Neuronal stem cell (in vitro differentiated cells): Measurements from ENCODE around the gene DIP2B.

Experiments
- DNase-seq: peaks from one replicate; pipeline ENCODE4 v3.0.0-alpha.2; 2013; ENCODE audit warnings: low spot score
- H2AFZ ChIP-seq: one replicate; pipeline ENCODE4 v1.6.1; 2013; ENCODE audit warnings: mild to moderate bottlenecking, low read length, inconsistent platforms
- H2AK5ac ChIP-seq: 2 replicates; pipeline ENCODE4 v1.6.1; 2013; ENCODE audit warnings: low read depth, mild to moderate bottlenecking, inconsistent platforms, low read length, moderate library complexity, mixed read lengths
- H2BK120ac ChIP-seq: 2 replicates; pipeline ENCODE4 v1.6.1; 2013; ENCODE audit warnings: low read depth, mild to moderate bottlenecking, inconsistent platforms, low read length, moderate library complexity, mixed read lengths
- H2BK12ac ChIP-seq: one replicate; pipeline ENCODE4 v1.6.1; 2013; ENCODE audit warnings: low read length, inconsistent platforms
- H2BK15ac ChIP-seq: 2 replicates; pipeline ENCODE4 v1.6.1; 2013; ENCODE audit warnings: mild to moderate bottlenecking, low read length, inconsistent platforms, mixed read lengths
- H2BK5ac ChIP-seq: one replicate; pipeline ENCODE4 v1.6.1; 2013; ENCODE audit warnings: inconsistent platforms, mild to moderate bottlenecking, low read length, moderate library complexity
- H3K14ac ChIP-seq: one replicate; pipeline ENCODE4 v1.6.1; 2013; ENCODE audit warnings: low read length, inconsistent platforms
- H3K18ac ChIP-seq: 2 replicates; pipeline ENCODE4 v1.6.1; 2013; ENCODE audit warnings: low read length, inconsistent platforms
- H3K23ac ChIP-seq: 2 replicates; pipeline ENCODE4 v1.6.1; 2013; ENCODE audit warnings: low read depth, mild to moderate bottlenecking, mixed read lengths, low read length, inconsistent platforms; ENCODE audit not compliant: poor library complexity
- H3K27ac ChIP-seq: replicated peaks from 3 replicates; pipeline ENCODE4 v1.5.1; 2013; ENCODE audit warnings: low read length, inconsistent platforms
- H3K27me3 ChIP-seq, 3 experiments: 2 replicates each; pipeline ENCODE4 v1.6.1; 2013; ENCODE audit warnings: low read length in 3 of 3, mild to moderate bottlenecking in 2 of 3, inconsistent platforms in 1 of 3, low read depth in 1 of 3, mixed read lengths in 1 of 3, moderate library complexity in 1 of 3; ENCODE audit not compliant: control insufficient read depth in 3 of 3, insufficient read depth in 3 of 3
- H3K36me3 ChIP-seq, 2 donors: replicated peaks in 1 of 2; 2 replicates each; pipeline ENCODE4 v1.6.1; 2013; ENCODE audit warnings: low read length in 2 of 2; ENCODE audit not compliant: control insufficient read depth in 2 of 2, insufficient read depth in 2 of 2
- H3K4ac ChIP-seq: 2 replicates; pipeline ENCODE4 v1.6.1; 2013; ENCODE audit warnings: inconsistent platforms, mild to moderate bottlenecking, low read length, moderate library complexity
- H3K4me1 ChIP-seq, 2 donors: 1 replicate in 1 of 2; 2 replicates in 1 of 2; pipeline ENCODE4 v1.6.1; 2013; ENCODE audit warnings: low read length in 2 of 2, low read depth in 1 of 2; ENCODE audit not compliant: control insufficient read depth in 2 of 2, insufficient read depth in 1 of 2
- H3K4me2 ChIP-seq: one replicate; pipeline ENCODE4 v1.6.1; 2013; ENCODE audit warnings: mild to moderate bottlenecking, low read length, inconsistent platforms; ENCODE audit not compliant: insufficient read depth, poor library complexity, severe bottlenecking
- H3K4me3 ChIP-seq, 2 donors: 2 replicates each; pipeline ENCODE4 v1.5.1; 2013; ENCODE audit warnings: low read length in 2 of 2, mild to moderate bottlenecking in 2 of 2, inconsistent platforms in 1 of 2, moderate library complexity in 1 of 2
- H3K79me1 ChIP-seq: one replicate; pipeline ENCODE4 v1.6.1; 2013; ENCODE audit warnings: low read depth, mild to moderate bottlenecking, inconsistent platforms, low read length, moderate library complexity
- H3K9ac ChIP-seq: one replicate; pipeline ENCODE4 v1.6.1; 2013; ENCODE audit warnings: mild to moderate bottlenecking, low read depth, low read length, inconsistent platforms; ENCODE audit not compliant: poor library complexity
- H3K9me3 ChIP-seq, 2 donors: replicated peaks in 1 of 2; 2 replicates each; pipeline versions ENCODE3 to v1.6.1; 2013; ENCODE audit warnings: low read length in 2 of 2, mild to moderate bottlenecking in 2 of 2, inconsistent platforms in 1 of 2, low read depth in 1 of 2, mixed read lengths in 1 of 2, moderate library complexity in 1 of 2; ENCODE audit not compliant: control insufficient read depth in 2 of 2, insufficient read depth in 1 of 2
- H4K8ac ChIP-seq: one replicate; pipeline ENCODE4 v1.6.1; 2013; ENCODE audit warnings: low read depth, mild to moderate bottlenecking, inconsistent platforms, low read length, moderate library complexity
- H4K91ac ChIP-seq: one replicate; pipeline ENCODE4 v1.6.1; 2013; ENCODE audit warnings: low read length, low read depth, mild to moderate bottlenecking, inconsistent platforms; ENCODE audit not compliant: poor library complexity
- WGBS, 2 donors: extraction: QIAGEN DNeasy Blood & Tissue Kit; methylation state at CpG; one replicate each; pipeline ENCODE4 v1.1.7; 2013; ENCODE audit warnings: missing lambda C conversion rate in 2 of 2, mixed read lengths in 1 of 2; ENCODE audit not compliant: insufficient read length in 2 of 2, insufficient replicate concordance in 1 of 2; ENCODE audit errors: extremely low coverage in 2 of 2; 5-methylcytosine and 5-hydroxymethylcytosine counted together

Gene DIP2B

GRCh38 chr12:50696931-50697330 lies 192.1 kb downstream of the DIP2B start:
- no peak overlapping the region for H3K18ac ChIP-seq
- peaks cover 0 to 2% of the 10 kb centered on the region in 2 donors for H3K9me3 ChIP-seq
- no peak overlapping the region for H4K8ac ChIP-seq
- no peaks in the 10 kb centered on the region for H3K27me3 ChIP-seq
- H4K91ac ChIP-seq, result no peak overlapping the region
- no CpG with 5 or more reads among the region's 7 CpGs for WGBS, 2 donors
- H3K4ac ChIP-seq, result no peak overlapping the region
- no peaks in the 10 kb centered on the region for H3K79me1 ChIP-seq
- H2BK12ac ChIP-seq, result no peak overlapping the region
- H3K14ac ChIP-seq, result no peak overlapping the region
- H2AFZ ChIP-seq, result no peak overlapping the region
- no peak overlapping the region for H2BK120ac ChIP-seq
- no peak overlapping the region for H3K27ac ChIP-seq
- no peak overlapping the region for H2AK5ac ChIP-seq
- no peaks in the 10 kb centered on the region for H3K4me1 ChIP-seq
- no peak overlapping the region for H2BK15ac ChIP-seq
- H3K36me3 ChIP-seq, result peaks cover 20 to 94% of the 10 kb centered on the region in 2 donors
- H2BK5ac ChIP-seq, result no peak overlapping the region
- DNase-seq, result no peak
- H3K9ac ChIP-seq, result no peak overlapping the region
- no peak overlapping the region for H3K4me2 ChIP-seq
- no peak overlapping the region for H3K4me3 ChIP-seq
- H3K23ac ChIP-seq, result no peak overlapping the region

- no peak for DNase-seq
- Histone ChIP-seq H4K8ac (no peak overlapping the region), H2AFZ (no peak overlapping the region), H2BK120ac (no peak overlapping the region), H3K9me3 (peaks cover 0 to 2% of the 10 kb centered on the region in 2 donors), H3K4me1 (no peaks in the 10 kb centered on the region), H3K36me3 (peaks cover 15 to 91% of the 10 kb centered on the region in 2 donors), H2BK12ac (no peak overlapping the region), H3K79me1 (no peaks in the 10 kb centered on the region), H3K4me3 (no peak overlapping the region), H3K27me3 (no peaks in the 10 kb centered on the region), H3K23ac (no peak overlapping the region), H3K18ac (no peak overlapping the region), H3K4me2 (no peak overlapping the region), H2AK5ac (no peak overlapping the region), H3K4ac (no peak overlapping the region), H4K91ac (no peak overlapping the region), H3K9ac (no peak overlapping the region), H2BK15ac (no peak overlapping the region), H3K14ac (no peak overlapping the region), H3K27ac (no peak overlapping the region), H2BK5ac (no peak overlapping the region)
- no CpG with 5 or more reads among the region's 1 CpG for WGBS, 2 donors
Measured at GRCh38 chr12:50699154-50699553, 194.4 kb downstream of the DIP2B start.

- Histone ChIP-seq H3K9ac (no peak overlapping the region), H3K18ac (no peak overlapping the region), H3K27ac (no peak overlapping the region), H2BK5ac (no peak overlapping the region), H3K36me3 (peaks cover 15 to 91% of the 10 kb centered on the region in 2 donors), H3K4me2 (no peak overlapping the region), H3K9me3 (peaks cover 0 to 2% of the 10 kb centered on the region in 2 donors), H2AK5ac (no peak overlapping the region), H3K4me3 (no peak overlapping the region), H2BK15ac (no peak overlapping the region), H3K23ac (no peak overlapping the region), H2BK120ac (no peak overlapping the region), H3K4ac (no peak overlapping the region), H2AFZ (no peak overlapping the region), H4K91ac (no peak overlapping the region), H3K79me1 (no peaks in the 10 kb centered on the region), H4K8ac (no peak overlapping the region), H3K27me3 (no peaks in the 10 kb centered on the region), H3K4me1 (no peaks in the 10 kb centered on the region), H2BK12ac (no peak overlapping the region), H3K14ac (no peak overlapping the region)
- WGBS, 2 donors, result no CpG with 5 or more reads among the region's 6 CpGs
- no peak for DNase-seq
Measured at GRCh38 chr12:50699940-50700339, 195.2 kb downstream of the DIP2B start.

- Histone ChIP-seq H2BK12ac (no peak overlapping the region), H3K9me3 (no peaks in the 10 kb centered on the region), H3K4me2 (no peak overlapping the region), H3K14ac (no peak overlapping the region), H3K4ac (no peak overlapping the region), H3K27me3 (no peaks in the 10 kb centered on the region), H3K23ac (no peak overlapping the region), H3K9ac (no peak overlapping the region), H2BK15ac (no peak overlapping the region), H3K36me3 (peaks cover 20 to 87% of the 10 kb centered on the region in 2 donors), H3K4me1 (no peaks in the 10 kb centered on the region), H2BK120ac (no peak overlapping the region), H3K27ac (no peak overlapping the region), H2AK5ac (no peak overlapping the region), H2AFZ (no peak overlapping the region), H4K91ac (no peak overlapping the region), H3K4me3 (no peak overlapping the region), H3K79me1 (no peaks in the 10 kb centered on the region), H3K18ac (no peak overlapping the region), H2BK5ac (no peak overlapping the region), H4K8ac (no peak overlapping the region)
- DNase-seq, result no peak
Measured at GRCh38 chr12:50706606-50707005, 201.8 kb downstream of the DIP2B start.
